ENCODE results near the gene SH3YL1. TPM values are rescaled to one million over a fixed set of nuclear protein-coding genes. Genes with fewer than 3 reads are reported as not detected.

The SH3YL1 gene
- total and polyA plus RNA-seq, 7 donors: 17.4 to 119 (median 33.5) TPM

- H3K4me3 ChIP-seq: no peak overlapping the region
- intact Hi-C loops (cut with DNase I): no loop called here
- no peak for TF ChIP-seq CTCF (IDR thresholded peaks at IDR 0.05)
- no peak for TF ChIP-seq EP300 (IDR thresholded peaks at IDR 0.05)
- TF ChIP-seq POLR2A (IDR thresholded peaks at IDR 0.05): no peak
- no peak for TF ChIP-seq POLR2AphosphoS5 (IDR thresholded peaks at IDR 0.05)
- H3K36me3 ChIP-seq: no peaks in the 10 kb centered on the region
- no peaks in the 10 kb centered on the region for H3K9me3 ChIP-seq
- no peak for DNase-seq
- 41 to 76% methylated on average over 2 of the region's 2 CpGs for WGBS, 2 donors
- no peaks in the 10 kb centered on the region for H3K27me3 ChIP-seq
- no peaks in the 10 kb centered on the region for H3K4me1 ChIP-seq
- no peak overlapping the region for H3K27ac ChIP-seq
Measured at GRCh38 chr2:187825-188224, 76.0 kb downstream of the SH3YL1 start.

- intact Hi-C loops (cut with DNase I): no loop called here
- Histone ChIP-seq H3K4me3 (no peak overlapping the region), H3K9me3 (no peaks in the 10 kb centered on the region), H3K27me3 (no peaks in the 10 kb centered on the region), H3K27ac (no peak overlapping the region), H3K4me1 (no peaks in the 10 kb centered on the region), H3K36me3 (no peaks in the 10 kb centered on the region)
- 41 to 67% methylated on average over 1 of the region's 1 CpG for WGBS, 2 donors
- DNase-seq: no peak
- no peak for TF ChIP-seq POLR2AphosphoS5 (IDR thresholded peaks at IDR 0.05)
- no peak for TF ChIP-seq POLR2A (IDR thresholded peaks at IDR 0.05)
- no peak for TF ChIP-seq EP300 (IDR thresholded peaks at IDR 0.05)
Measured at GRCh38 chr2:185221-185620, 78.6 kb downstream of the SH3YL1 start.

- Histone ChIP-seq H3K4me1 (no peaks in the 10 kb centered on the region), H3K27me3 (no peaks in the 10 kb centered on the region), H3K9me3 (no peaks in the 10 kb centered on the region), H3K27ac (no peak overlapping the region), H3K36me3 (no peaks in the 10 kb centered on the region), H3K4me3 (no peak overlapping the region)
- TF ChIP-seq POLR2A (IDR thresholded peaks at IDR 0.05) (no peak), POLR2AphosphoS5 (IDR thresholded peaks at IDR 0.05) (no peak), CTCF (IDR thresholded peaks at IDR 0.05) (no peak), EP300 (IDR thresholded peaks at IDR 0.05) (no peak)
- intact Hi-C loops (cut with DNase I): no loop called here
- no peak for DNase-seq
Measured at GRCh38 chr2:184695-185094, 79.1 kb downstream of the SH3YL1 start.

GRCh38 chr2:182509-183122, 81.2 kb downstream of the SH3YL1 start:
- Histone ChIP-seq H3K27me3 (no peaks in the 10 kb centered on the region), H3K27ac (no peak overlapping the region), H3K9me3 (no peaks in the 10 kb centered on the region), H3K4me1 (no peaks in the 10 kb centered on the region), H3K36me3 (no peaks in the 10 kb centered on the region), H3K4me3 (no peak overlapping the region)
- intact Hi-C loops (cut with DNase I): no loop called here
- TF ChIP-seq POLR2A (IDR thresholded peaks at IDR 0.05) (no peak), CTCF (IDR thresholded peaks at IDR 0.05) (no peak)
- DNase-seq: no peak

- Histone ChIP-seq H3K36me3 (no peaks in the 10 kb centered on the region), H3K4me1 (peaks cover 0 to 20% (median 11%) of the 10 kb centered on the region in 4 donors), H3K27ac (no peak overlapping the region), H3K4me3 (no peak overlapping the region), H3K9me3 (no peaks in the 10 kb centered on the region), H3K27me3 (no peaks in the 10 kb centered on the region)
- 58 to 74% methylated on average over 3 of the region's 3 CpGs for WGBS, 2 donors
- TF ChIP-seq POLR2A (IDR thresholded peaks at IDR 0.05) (no peak), CTCF (IDR thresholded peaks at IDR 0.05) (no peak), EP300 (IDR thresholded peaks at IDR 0.05) (no peak), POLR2AphosphoS5 (IDR thresholded peaks at IDR 0.05) (no peak)
- DNase-seq: no peak
- intact Hi-C loops (cut with DNase I): no loop called here
Measured at GRCh38 chr2:180311-180710, 83.5 kb downstream of the SH3YL1 start.
